ENCODE measurements around the gene NOD2. TPM values are rescaled to one million over a fixed set of nuclear protein-coding genes. Genes with fewer than 3 reads are reported as not detected.

Gene NOD2
- total and polyA plus RNA-seq, 2 of the 13 experiments (the other 11 are each of a cell fraction or from before 2014, with no cell fraction given): 0.27 to 0.81 TPM

GRCh38 chr16:50763211-50763610 is 69.8 kb downstream of the NOD2 start:
- BruUV-seq (replicated peaks): no TSS peak
- ChIA-PET CTCF (ENCODE audit: low intra/inter-chr PET ratio, low total read pairs) (no interaction called here), POLR2A (no interaction called here)
- H3K79me2 ChIP-seq (ENCODE audit: insufficient read depth, low read length): no peaks in the 10 kb centered on the region
- no peak for ATAC-seq
- no peak for DNase-seq (ENCODE audit: low spot score)
- H3K4me1 ChIP-seq (ENCODE audit: insufficient read depth, low read length): no peaks in the 10 kb centered on the region
- 89% methylated on average over 2 of the region's 2 CpGs for WGBS (ENCODE audit: low lambda C conversion rate)
- H3K4me2 ChIP-seq (ENCODE audit: low read depth, low read length): no peak overlapping the region
- H3K9ac ChIP-seq (ENCODE audit: insufficient read depth, low read depth, low read length): no peak overlapping the region
- no peaks in the 10 kb centered on the region for H4K20me1 ChIP-seq (ENCODE audit: insufficient read depth, low read length)
- H3K4me3 ChIP-seq (replicated peaks in 1 of 3; ENCODE audit: insufficient read depth in 1 of 3, low read depth in 2 of 3, low read length in 3 of 3): no peak overlapping the region
- H3K27ac ChIP-seq (ENCODE audit: extremely low read length, insufficient read depth, low read length): no peak overlapping the region
- in situ Hi-C loops (cut with HindIII; ENCODE audit: extremely low pct_ligation_motif_present, low pct_unique_long_range_greater_than_20kb): no loop called here
- no peaks in the 10 kb centered on the region for H3K27me3 ChIP-seq (ENCODE audit: control insufficient read depth in 1 of 2, insufficient read depth in 2 of 2, low read length in 2 of 2)
- intact Hi-C loops (cut with micrococcal nuclease; ENCODE audit: unreplicated experiment): no loop called here
- peaks cover 8% of the 10 kb centered on the region; the same call in 1 of the 2 replicates for H3K9me3 ChIP-seq (ENCODE audit: low read length)
- H2AFZ ChIP-seq (ENCODE audit: low read length): no peak overlapping the region
- no peaks in the 10 kb centered on the region for H3K36me3 ChIP-seq (replicated peaks in 1 of 2; ENCODE audit: control insufficient read depth in 1 of 2, insufficient read depth in 2 of 2, low read length in 2 of 2)
- no peak for FAIRE-seq
- TF ChIP-seq ZNF503 (CRISPR knock-in tag; IDR thresholded peaks at IDR 0.05) (no peak), ZHX1 (CRISPR knock-in tag; IDR thresholded peaks at IDR 0.05; ENCODE audit: low read depth) (no peak), ZNF562 (CRISPR knock-in tag; IDR thresholded peaks at IDR 0.05; ENCODE audit: borderline replicate concordance) (no peak), RORA (CRISPR knock-in tag; IDR thresholded peaks at IDR 0.05) (no peak), MAFF (IDR thresholded peaks at IDR 0.05; ENCODE audit: low read depth, low read length) (peak; percentile 44; the same call in 1 of the 2 replicates), DNMT1 (CRISPR knock-in tag; IDR thresholded peaks at IDR 0.05) (no peak), ZNF652 (CRISPR knock-in tag; IDR thresholded peaks at IDR 0.05; ENCODE audit: borderline replicate concordance, low read depth) (0 out of 2 replicates have a peak, but pooled peaks have one; percentile 21), RFX5 (IDR thresholded peaks at IDR 0.05; ENCODE audit: low read depth, low read length) (no peak), MAFK (conservative IDR thresholded peaks at IDR 0.05 in 1 of 2, IDR thresholded peaks at IDR 0.05 in 1 of 2; ENCODE audit: low read length in 2 of 2) (peak; percentile 64 to 66), ZNF121 (CRISPR knock-in tag; IDR thresholded peaks at IDR 0.05) (no peak), MEF2D (CRISPR knock-in tag; IDR thresholded peaks at IDR 0.05) (no peak), FOXP4 (CRISPR knock-in tag; IDR thresholded peaks at IDR 0.05) (no peak), MNT (IDR thresholded peaks at IDR 0.05) (no peak), NFE2L2 (IDR thresholded peaks at IDR 0.05; ENCODE audit: low read length) (peak; percentile 68), ZNF496 (CRISPR knock-in tag; IDR thresholded peaks at IDR 0.05; ENCODE audit: insufficient replicate concordance) (no peak), SNAPC5 (CRISPR knock-in tag; IDR thresholded peaks at IDR 0.05; ENCODE audit: borderline replicate concordance) (no peak), ZNF367 (CRISPR knock-in tag; IDR thresholded peaks at IDR 0.05; ENCODE audit: borderline replicate concordance) (no peak)

Data from HepG2 (cell line).